GM18867 (cell line): ENCODE data around the gene SPINK13.
"Not testable (repeated sequence)": the region's sequence is repeated elsewhere in the genome, so short reads cannot be mapped to it uniquely, and the experiment has no call there.

Source experiments
- ATAC-seq: cut with Tn5 transposase; IDR thresholded peaks from one replicate; pipeline ENCODE4 v1.9.1; 2021; ENCODE audit warnings: mild to moderate bottlenecking, moderate library complexity; ENCODE audit not compliant: unreplicated experiment

Gene SPINK13

DNA sequence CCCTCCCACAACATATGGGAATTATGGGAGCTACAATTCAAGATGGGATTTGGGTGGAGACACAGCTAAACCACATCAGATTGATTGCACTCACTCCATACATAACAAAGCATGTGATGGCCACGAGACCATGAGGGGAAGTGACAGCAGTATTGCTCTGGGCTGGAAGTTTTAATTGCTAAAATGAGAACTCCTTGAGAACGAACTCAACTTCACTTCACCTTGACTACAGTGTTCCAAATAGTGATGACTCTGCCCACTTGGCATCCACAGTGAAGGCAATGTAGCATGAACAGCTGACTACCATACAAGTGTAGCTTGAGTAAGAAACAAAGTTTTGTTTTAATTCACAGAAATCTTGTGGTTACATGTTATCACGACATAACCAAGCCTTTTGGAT, 42.9 kb downstream of the SPINK13 start:
- ATAC-seq, result no peak

DNA sequence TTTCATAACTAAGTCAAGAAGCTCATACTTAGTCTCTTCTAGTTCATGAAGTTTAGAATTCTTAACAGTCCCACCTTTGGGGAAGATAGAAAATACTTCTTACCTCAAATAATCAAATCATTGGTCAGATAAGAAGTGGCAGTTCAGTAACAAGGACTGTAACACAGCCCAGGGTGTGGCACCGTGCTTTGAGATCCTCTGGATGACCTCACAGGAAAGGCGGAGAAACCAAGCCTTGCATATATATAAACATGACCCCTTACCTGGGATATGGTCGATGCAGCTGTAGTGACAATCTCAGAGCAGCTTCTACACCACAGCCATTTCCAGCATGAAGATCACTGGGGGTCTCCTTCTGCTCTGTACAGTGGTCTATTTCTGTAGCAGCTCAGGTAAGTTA, 43.6 kb downstream of the SPINK13 start, which contains the start of gene SPINK7:
TSS of gene SPINK7 (plus strand) at position 271 of the 400 bp plus-strand sequence. CDS start at position 332, 61 bp downstream.
- ATAC-seq, result no peak

DNA sequence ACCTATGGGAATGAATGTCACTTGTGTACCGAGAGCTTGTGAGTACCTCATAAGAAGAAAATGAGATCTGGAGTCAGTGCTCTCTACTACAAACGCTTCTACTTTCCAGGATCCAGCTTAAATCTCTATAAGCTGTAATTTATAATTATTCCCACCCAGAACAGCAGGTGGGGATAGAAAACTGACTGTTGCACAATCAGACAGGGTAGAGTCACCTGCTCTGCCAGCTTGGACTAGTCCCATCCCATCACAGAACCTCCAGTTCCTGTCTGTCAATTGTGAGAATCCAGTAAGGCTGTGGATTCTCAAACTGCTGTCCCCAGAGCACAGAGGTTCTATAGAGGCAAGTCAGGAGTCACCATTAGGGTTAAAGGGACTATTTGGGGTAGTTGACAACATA, 45.6 kb downstream of the SPINK13 start:
- ATAC-seq, result no peak

DNA sequence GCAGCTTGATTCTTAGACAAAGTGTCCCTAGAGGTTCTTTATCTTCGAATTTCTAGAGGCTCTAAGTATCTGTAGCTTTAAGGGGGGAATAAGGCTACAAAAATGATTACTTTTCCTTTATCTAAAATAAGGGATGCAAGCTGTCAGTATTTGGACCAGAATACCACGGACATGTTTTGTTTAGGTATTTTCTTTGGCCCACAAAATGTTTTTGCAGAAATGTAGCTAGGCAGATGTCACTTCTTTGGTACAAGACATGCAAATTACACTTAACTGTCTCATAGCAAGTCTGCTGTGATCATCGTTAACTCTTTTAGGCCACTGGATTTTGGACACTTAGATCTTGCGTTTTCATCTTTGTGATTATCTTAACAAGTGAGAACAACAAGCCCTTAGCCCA, 46.1 kb downstream of the SPINK13 start:
- no peak for ATAC-seq

DNA sequence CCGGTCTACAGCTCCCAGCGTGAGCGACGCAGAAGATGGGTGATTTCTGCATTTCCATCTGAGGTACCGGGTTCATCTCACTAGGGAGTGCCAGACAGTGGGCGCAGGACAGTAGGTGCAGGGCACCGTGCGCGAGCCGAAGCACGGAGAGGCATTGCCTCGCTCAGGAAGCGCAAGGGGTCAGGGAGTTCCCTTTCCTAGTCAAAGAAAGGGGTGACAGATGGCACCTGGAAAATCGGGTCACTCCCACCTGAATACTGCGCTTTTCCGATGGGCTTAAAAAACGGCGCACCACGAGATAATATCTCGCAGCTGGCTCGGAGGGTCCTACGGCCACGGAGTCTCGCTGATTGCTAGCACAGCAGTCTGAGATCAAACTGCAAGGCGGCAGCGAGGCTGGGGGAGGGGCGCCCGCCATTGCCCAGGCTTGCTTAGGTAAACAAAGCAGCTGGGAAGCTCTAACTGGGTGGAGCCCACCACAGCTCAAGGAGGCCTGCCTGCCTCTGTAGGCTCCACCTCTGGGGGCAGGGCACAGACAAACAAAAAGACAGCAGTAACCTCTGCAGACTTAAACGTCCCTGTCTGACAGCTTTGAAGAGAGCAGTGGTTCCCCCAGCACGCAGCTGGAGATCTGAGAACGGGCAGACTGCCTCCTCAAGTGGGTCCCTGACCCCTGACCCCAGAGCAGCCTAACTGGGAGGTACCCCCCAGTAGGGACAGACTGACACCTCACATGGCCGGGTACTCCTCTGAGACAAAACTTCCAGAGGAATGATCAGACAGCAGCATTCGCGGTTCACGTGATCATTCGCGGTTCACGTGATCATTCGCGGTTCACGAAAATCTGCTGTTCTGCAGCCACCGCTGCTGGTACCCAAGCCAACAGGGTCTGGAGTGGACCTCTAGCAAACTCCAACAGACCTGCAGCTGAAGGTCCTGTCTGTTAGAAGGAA, 51.7 kb downstream of the SPINK13 start:
- not testable (repeated sequence) for ATAC-seq

DNA sequence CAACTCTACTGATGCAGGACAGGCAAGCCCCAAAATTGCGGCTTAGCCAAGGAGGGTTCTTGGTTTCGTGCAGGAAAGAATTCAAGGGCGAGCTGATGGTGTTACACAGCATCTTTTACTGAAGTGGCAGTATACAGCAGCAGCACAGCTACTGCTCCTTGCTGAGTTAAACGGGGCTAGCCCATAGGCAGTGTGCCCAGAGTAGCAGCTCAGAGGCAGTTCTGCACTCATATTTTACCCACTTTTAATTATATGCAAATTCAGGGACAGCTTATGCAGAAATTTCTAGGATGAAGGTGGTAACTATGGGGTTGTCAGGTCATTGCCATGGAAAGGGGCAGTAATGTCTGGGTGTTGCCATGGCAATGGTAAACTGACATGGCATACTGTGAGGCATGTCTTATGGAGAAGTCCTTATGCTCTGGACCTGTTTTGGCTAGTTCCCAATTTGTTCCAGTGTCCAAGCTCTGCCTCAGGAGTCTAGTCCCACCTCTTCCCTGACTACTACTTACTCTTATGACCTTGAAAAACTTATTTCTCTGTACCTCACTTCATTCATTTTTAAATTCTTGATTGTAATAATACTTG, 64.8 kb downstream of the SPINK13 start:
- no peak for ATAC-seq

DNA sequence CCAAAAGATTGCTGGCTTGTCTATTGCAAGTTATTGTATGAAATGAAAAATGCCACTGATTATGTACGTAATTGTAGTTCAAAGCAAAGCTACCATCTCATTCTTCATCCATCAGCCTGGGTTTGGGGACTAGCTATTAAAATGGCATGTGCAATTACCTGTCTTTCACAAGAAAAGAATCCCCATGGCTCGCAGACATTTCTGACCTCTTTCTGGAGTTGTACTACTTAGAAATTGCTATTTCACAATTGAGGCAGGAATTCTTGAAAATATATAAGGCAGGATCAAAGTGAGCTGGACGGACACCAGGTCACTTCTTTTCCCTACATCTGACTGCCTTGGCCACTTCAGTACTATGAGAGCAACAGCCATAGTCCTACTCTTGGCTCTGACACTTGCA, 66.7 kb downstream of the SPINK13 start, which contains the start of gene SPINK9:
TSS of gene SPINK9 (plus strand) at position 301 of the 400 bp plus-strand sequence. CDS start at position 356, 55 bp downstream.
- ATAC-seq, result no peak
